GM23248 (cell line): ENCODE data around the gene AP3B1. TPM values are rescaled to one million over a fixed set of nuclear protein-coding genes. Genes with fewer than 3 reads are reported as not detected.
"Not testable (repeated sequence)": the region's sequence is repeated elsewhere in the genome, so short reads cannot be mapped to it uniquely, and the experiment has no call there.

Source experiments
- DNase-seq: peaks from one replicate; pipeline ENCODE4 v3.0.0-alpha.2; 2015
- H2AFZ ChIP-seq: fragments of 200-600 bp; sonication (generic); 2 replicates; pipeline ENCODE4 v1.6.1; 2016; ENCODE audit warnings: antibody characterized with exemption
- H3F3A ChIP-seq: fragments of 200-600 bp; sonication (generic); 2 replicates; pipeline ENCODE4 v1.6.1; 2016; ENCODE audit warnings: mild to moderate bottlenecking, antibody characterized with exemption, mixed run types; ENCODE audit not compliant: insufficient read depth
- H3K27ac ChIP-seq: fragments of 200-600 bp; sonication (generic); 2 replicates; pipeline ENCODE4 v1.5.1; 2016; ENCODE audit warnings: mild to moderate bottlenecking
- H3K27me3 ChIP-seq: fragments of 200-600 bp; sonication (generic); replicated peaks from 2 replicates; pipeline ENCODE4 v1.6.1; 2016; ENCODE audit warnings: mild to moderate bottlenecking; ENCODE audit not compliant: insufficient read depth
- H3K36me3 ChIP-seq: fragments of 200-600 bp; sonication (generic); 2 replicates; pipeline ENCODE4 v1.6.1; 2016; ENCODE audit warnings: low read depth, mild to moderate bottlenecking
- H3K4me1 ChIP-seq: fragments of 200-600 bp; sonication (generic); 2 replicates; pipeline ENCODE4 v1.6.1; 2016; ENCODE audit warnings: mild to moderate bottlenecking; ENCODE audit not compliant: insufficient read depth
- H3K4me2 ChIP-seq: fragments of 200-600 bp; sonication (generic); one replicate; pipeline ENCODE4 v1.6.1; 2016; ENCODE audit warnings: mild to moderate bottlenecking; ENCODE audit not compliant: unreplicated experiment
- H3K4me3 ChIP-seq: fragments of 200-600 bp; sonication (generic); 2 replicates; pipeline ENCODE4 v1.5.1; 2016; ENCODE audit warnings: mild to moderate bottlenecking
- H3K79me2 ChIP-seq: fragments of 200-600 bp; sonication (generic); 2 replicates; pipeline ENCODE4 v1.6.1; 2016; ENCODE audit warnings: mild to moderate bottlenecking; ENCODE audit not compliant: insufficient read depth
- H3K9ac ChIP-seq: fragments of 200-600 bp; sonication (generic); 2 replicates; pipeline ENCODE4 v1.6.1; 2016; ENCODE audit warnings: mild to moderate bottlenecking
- H3K9me2 ChIP-seq: fragments of 200-600 bp; sonication (generic); 2 replicates; pipeline ENCODE4 v1.6.1; 2016; ENCODE audit warnings: mixed run types, mild to moderate bottlenecking, moderate library complexity; ENCODE audit not compliant: insufficient read depth
- H3K9me3 ChIP-seq: fragments of 200-600 bp; sonication (generic); one replicate; pipeline ENCODE4 v1.6.1; 2017; ENCODE audit warnings: low read depth
- H4K20me1 ChIP-seq: fragments of 200-600 bp; sonication (generic); 2 replicates; pipeline ENCODE4 v1.6.0; 2016; ENCODE audit not compliant: insufficient read depth
- EZH2 ChIP-seq: fragments of 200-600 bp; sonication (generic); IDR thresholded peaks from 2 replicates; pipeline ENCODE4 v1.6.1; 2018; ENCODE audit warnings: antibody characterized with exemption, mild to moderate bottlenecking; ENCODE audit not compliant: insufficient read depth, poor library complexity, severe bottlenecking
- EZH2phosphoT487 ChIP-seq: fragments of 200-600 bp; sonication (generic); IDR thresholded peaks from 2 replicates; pipeline ENCODE4 v1.6.1; 2018; ENCODE audit warnings: antibody characterized with exemption, moderate library complexity, mild to moderate bottlenecking, low read depth; ENCODE audit not compliant: insufficient read depth
- WGBS, 2 experiments: methylation state at CpG; one replicate each; pipeline ENCODE4 v1.1.6; 2015 to 2017; ENCODE audit warnings: low lambda C conversion rate in 2 of 2, low coverage in 1 of 2; ENCODE audit errors: missing lambda C conversion rate in 2 of 2; 5-methylcytosine and 5-hydroxymethylcytosine counted together
- in situ Hi-C: fragments of 300-500 bp; cut with MboI; formaldehyde crosslinking; loops from 2 replicates; pipeline ENCODE4 v1.15.0; 2020
- polyA plus RNA-seq: library from polyadenylated mRNA; unstranded; fragments of >200 nt; fragmentation: Nextera tagmentation; extraction: Ambion mirVana; gene quantifications from 2 replicates; pipeline ENCODE4 v1.2.1, GENCODE V29; 2016
- total RNA-seq: library from RNA; depleted of rRNA; stranded (reverse); fragments of >200 nt; shearing (Covaris generic); gene quantifications from 2 replicates; pipeline ENCODE4 v1.2.3, GENCODE V29; 2014

The AP3B1 gene
- total and polyA plus RNA-seq, 2 experiments from 2014 or later = 40.3 to 49.7 TPM

GRCh38 chr5:78204241-78204640, 90.3 kb downstream of the AP3B1 start:
- Histone ChIP-seq H3K9me3 (no peaks in the 10 kb centered on the region), H3K4me2 (no peak overlapping the region), H3K27ac (no peak overlapping the region), H3K36me3 (peaks cover 8% of the 10 kb centered on the region), H2AFZ (no peak overlapping the region), H3K27me3 (no peaks in the 10 kb centered on the region), H3K4me1 (no peaks in the 10 kb centered on the region), H3F3A (no peaks in the 10 kb centered on the region), H3K9me2 (no peaks in the 10 kb centered on the region; the same call in 1 of the 2 replicates), H3K4me3 (no peak overlapping the region), H4K20me1 (no peaks in the 10 kb centered on the region), H3K79me2 (peaks cover 4% of the 10 kb centered on the region; the same call in 1 of the 2 replicates), H3K9ac (no peak overlapping the region)
- in situ Hi-C loops = no loop called here
- DNase-seq = no peak
- TF ChIP-seq EZH2phosphoT487 = no peak
- TF ChIP-seq EZH2 = no peak
- 94 to 99% methylated on average over 2 of the region's 2 CpGs for WGBS, 2 experiments

GRCh38 chr5:78203815-78204214, 90.7 kb downstream of the AP3B1 start:
- H3K27me3 ChIP-seq = no peaks in the 10 kb centered on the region
- H3K27ac ChIP-seq = no peak overlapping the region
- no peak for TF ChIP-seq EZH2
- TF ChIP-seq EZH2phosphoT487 = no peak
- H3K36me3 ChIP-seq = peaks cover 8% of the 10 kb centered on the region
- peaks cover 4% of the 10 kb centered on the region; the same call in 1 of the 2 replicates for H3K79me2 ChIP-seq
- H3K4me1 ChIP-seq = no peaks in the 10 kb centered on the region
- 97 to 98% methylated on average over 2 of the region's 2 CpGs for WGBS, 2 experiments
- no peak for DNase-seq
- no peak overlapping the region for H3K9ac ChIP-seq
- H3K4me3 ChIP-seq = no peak overlapping the region
- H3K9me2 ChIP-seq = no peaks in the 10 kb centered on the region; the same call in 1 of the 2 replicates
- no peak overlapping the region for H2AFZ ChIP-seq
- H3K4me2 ChIP-seq = no peak overlapping the region
- in situ Hi-C loops = no loop called here
- no peaks in the 10 kb centered on the region for H3F3A ChIP-seq
- H4K20me1 ChIP-seq = no peaks in the 10 kb centered on the region
- no peaks in the 10 kb centered on the region for H3K9me3 ChIP-seq

- peaks cover 55% of the 10 kb centered on the region for H3K79me2 ChIP-seq
- H3K27me3 ChIP-seq = no peaks in the 10 kb centered on the region
- no peaks in the 10 kb centered on the region for H3K9me3 ChIP-seq
- H2AFZ ChIP-seq = no peak overlapping the region
- no peak overlapping the region for H3K9ac ChIP-seq
- DNase-seq = no peak
- 97 to 100% methylated on average over 1 of the region's 1 CpG for WGBS, 2 experiments
- no peak overlapping the region for H3K4me3 ChIP-seq
- H3F3A ChIP-seq = no peaks in the 10 kb centered on the region
- H4K20me1 ChIP-seq = no peaks in the 10 kb centered on the region
- TF ChIP-seq EZH2phosphoT487 (no peak), EZH2 (no peak)
- no peak overlapping the region for H3K27ac ChIP-seq
- H3K4me2 ChIP-seq = no peak overlapping the region
- no peaks in the 10 kb centered on the region for H3K4me1 ChIP-seq
- in situ Hi-C loops = no loop called here
- no peaks in the 10 kb centered on the region for H3K36me3 ChIP-seq
- H3K9me2 ChIP-seq = no peaks in the 10 kb centered on the region
These were observed 104.1 kb downstream of the AP3B1 start for GRCh38 chr5:78190402-78190801.

GRCh38 chr5:78188681-78189080, 105.8 kb downstream of the AP3B1 start:
- H4K20me1 ChIP-seq, H3K27me3 ChIP-seq, DNase-seq, H3F3A ChIP-seq, in situ Hi-C loops, H3K9ac ChIP-seq, H3K9me2 ChIP-seq, H3K36me3 ChIP-seq, H2AFZ ChIP-seq, H3K9me3 ChIP-seq, H3K4me3 ChIP-seq, H3K27ac ChIP-seq, H3K4me2 ChIP-seq, H3K4me1 ChIP-seq: not testable (repeated sequence)
- H3K79me2 ChIP-seq = peaks cover 54% of the 10 kb centered on the region
- 93 to 94% methylated on average over 4 of the region's 4 CpGs for WGBS, 2 experiments

- Histone ChIP-seq H3K27me3 (no peaks in the 10 kb centered on the region), H3K9me3 (no peaks in the 10 kb centered on the region), H3K27ac (no peak overlapping the region), H3K36me3 (no peaks in the 10 kb centered on the region), H3K9ac (no peak overlapping the region), H3K4me1 (no peaks in the 10 kb centered on the region), H3K4me3 (no peak overlapping the region), H3K4me2 (no peak overlapping the region), H3K79me2 (peaks cover 67% of the 10 kb centered on the region), H3K9me2 (no peaks in the 10 kb centered on the region), H4K20me1 (no peaks in the 10 kb centered on the region), H3F3A (no peaks in the 10 kb centered on the region), H2AFZ (no peak overlapping the region)
- no peak for TF ChIP-seq EZH2
- no peak for TF ChIP-seq EZH2phosphoT487
- in situ Hi-C loops = no loop called here
- no peak for DNase-seq
These were observed 107.3 kb downstream of the AP3B1 start for GRCh38 chr5:78187172-78187571.
